ENCODE data around the gene GRIK5.
"Not testable (repeated sequence)": the region's sequence is repeated elsewhere in the genome, so short reads cannot be mapped to it uniquely, and the experiment has no call there.

The GRIK5 gene

DNA sequence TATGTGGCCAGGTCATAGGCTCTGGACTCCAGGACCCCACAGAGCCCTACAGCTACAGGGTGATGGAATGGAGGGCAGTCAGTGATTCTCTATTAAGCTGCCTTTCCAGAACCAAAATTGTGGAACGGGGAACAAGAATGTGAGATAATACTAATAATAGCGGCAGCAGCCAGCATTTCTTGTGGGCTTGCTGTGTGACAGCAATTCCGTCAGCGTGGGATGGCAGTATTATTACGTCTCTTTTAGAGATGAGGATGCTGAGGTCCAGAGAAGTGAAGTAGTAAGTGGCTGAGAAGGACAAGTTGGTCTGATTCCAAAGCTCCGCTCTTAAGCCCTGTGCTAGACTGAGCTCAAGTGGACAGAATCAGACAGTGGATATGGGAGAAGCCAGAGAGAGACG lies 24.4 kb downstream of the GRIK5 start:
- no peak for DNase-seq

DNA sequence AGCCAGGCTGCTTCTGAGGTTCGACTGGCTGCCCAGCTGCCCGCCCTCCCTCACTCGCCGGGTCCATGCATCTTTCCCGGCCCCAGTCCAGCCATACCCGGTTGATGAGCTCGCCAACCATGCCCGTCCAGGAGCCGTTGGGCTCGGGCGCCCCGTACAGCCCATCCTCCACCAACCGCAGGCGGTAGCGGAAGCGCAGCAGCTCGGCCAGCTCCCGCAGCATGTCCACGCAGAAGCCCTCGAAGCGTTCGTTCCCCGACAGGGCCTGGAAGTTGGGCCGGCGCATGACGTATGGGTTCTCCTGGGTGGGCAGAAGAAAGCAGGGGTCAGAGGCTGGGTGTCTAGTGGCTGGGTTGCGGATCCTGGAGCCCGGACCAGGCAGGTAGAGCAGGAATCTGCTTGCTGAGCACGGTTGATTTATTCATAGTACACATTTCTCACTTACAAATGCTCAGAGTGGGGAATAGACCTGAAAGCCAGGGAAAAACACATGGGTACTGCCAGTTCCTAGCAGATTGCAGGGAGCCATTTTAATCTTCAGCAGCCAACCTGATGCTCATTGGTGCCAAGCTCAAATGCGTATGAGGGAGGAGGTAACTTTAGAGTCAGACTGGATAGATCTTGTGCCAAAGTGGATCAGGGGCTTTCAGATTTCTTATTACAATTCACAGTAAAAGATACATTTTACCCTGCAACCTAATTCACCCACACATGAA lies 27.4 kb downstream of the GRIK5 start:
- DNase-seq = no peak

DNA sequence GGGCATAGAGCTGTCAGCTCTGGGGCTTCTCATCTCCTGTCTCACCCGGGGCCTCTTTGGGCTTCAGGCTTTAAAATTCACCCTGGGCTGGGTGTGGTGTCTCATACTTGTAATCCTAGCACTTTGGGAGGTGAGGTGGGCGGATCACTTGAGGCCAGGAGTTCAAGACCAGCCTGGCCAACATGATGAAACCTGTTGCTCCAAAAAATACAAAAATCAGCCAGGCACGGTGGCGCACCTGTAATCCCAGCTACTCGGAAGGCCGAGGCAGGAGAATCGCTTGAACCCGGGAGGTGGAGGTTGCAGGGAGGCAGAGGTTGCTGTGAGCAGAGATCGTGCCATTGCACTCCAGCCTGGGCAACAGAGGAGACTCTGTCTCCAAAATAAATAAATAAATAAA lies 29.5 kb downstream of the GRIK5 start:
- not testable (repeated sequence) for DNase-seq

DNA sequence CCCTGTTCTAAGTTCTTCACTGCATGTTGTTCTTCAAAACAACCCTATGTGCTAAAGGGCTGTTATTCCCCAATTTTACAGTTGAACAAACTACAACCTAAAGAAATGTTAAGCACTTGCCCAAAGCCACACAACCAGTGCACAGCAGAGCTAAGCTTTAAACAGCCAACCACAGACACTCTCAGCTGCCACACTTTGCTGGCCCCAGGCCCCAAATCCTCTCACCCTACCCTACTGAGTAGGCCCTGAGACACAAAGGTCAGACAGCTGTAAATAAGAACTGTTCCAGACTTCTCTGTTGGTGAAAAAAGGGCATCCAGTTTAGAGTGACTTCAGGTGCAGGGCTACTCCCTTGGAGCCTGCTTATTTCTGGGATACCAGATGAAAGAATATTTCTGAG lies 30.0 kb downstream of the GRIK5 start:
- DNase-seq = no peak

DNA sequence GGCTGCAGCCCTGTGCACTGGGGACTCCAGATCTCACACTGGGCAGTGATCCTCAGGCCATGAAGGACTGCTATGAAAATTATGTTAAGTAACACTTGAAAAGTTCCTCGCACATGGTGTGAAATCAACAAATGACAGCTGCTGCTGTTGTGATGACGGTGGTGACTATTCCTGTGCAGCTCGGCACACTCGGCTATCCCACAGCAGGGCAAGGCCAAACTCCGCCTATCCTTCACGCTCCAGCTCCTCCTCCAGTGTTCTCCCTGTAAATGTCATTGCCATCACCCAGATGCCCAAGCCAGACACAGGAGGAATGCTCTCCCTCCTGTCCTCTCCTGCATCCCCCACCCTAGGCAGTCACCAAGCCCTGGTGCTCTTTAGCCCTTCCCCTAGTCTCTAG lies 31.3 kb downstream of the GRIK5 start:
- no peak for DNase-seq

DNA sequence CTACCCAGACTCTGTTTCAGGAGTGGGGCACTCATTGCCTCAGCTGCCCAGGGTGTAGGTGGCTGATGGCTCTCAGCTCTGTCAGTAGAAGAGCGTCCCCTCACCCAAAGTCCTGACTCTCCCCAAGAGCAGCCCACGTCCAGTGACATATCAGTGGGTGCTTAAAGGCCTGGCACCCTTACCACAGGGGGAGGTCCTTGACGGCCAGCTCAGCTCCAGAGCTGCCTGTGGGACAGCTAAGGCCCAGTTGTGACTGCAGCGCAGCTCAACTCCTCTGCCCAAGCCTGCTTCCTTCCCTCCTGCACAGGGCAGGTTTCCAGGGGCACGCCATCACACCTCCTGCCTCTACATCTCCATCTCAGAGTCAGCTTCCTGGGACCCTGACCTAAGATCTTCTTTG lies 32.4 kb downstream of the GRIK5 start:
- DNase-seq = no peak

DNA sequence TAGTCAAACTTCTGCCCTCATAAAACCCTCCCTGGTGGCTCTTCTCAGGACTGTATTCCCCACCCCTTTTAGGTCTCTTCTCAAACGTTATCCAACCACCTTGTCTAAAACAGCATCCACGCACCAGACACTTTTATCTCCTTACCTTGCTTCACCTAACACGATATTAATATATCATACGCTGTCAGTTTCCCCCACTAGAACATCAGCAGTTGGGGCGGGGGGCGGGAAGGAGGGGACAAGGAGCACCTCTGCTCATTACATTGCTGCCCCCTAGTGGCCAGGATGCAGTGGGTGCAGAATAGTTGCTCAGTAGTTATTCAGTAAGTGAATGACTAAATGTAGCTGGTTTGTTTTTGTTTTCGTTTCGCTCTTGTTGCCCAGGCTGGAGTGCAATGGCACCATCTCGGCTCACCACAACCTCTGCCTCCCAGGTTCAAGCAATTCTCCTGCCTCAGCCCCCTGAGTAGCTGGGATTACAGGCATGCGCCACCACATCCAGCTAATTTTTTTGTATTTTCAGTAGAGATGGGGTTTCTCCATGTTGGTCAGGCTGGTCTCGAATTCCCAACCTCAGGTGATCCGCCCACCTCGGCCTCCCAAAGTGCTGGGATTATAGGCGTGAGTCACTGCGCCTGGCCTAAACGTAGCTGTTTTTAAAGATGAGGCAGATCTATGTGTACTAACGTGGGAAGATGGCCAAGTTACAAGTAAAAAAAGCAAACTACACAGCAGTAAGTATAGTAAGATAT lies 35.2 kb downstream of the GRIK5 start:
- DNase-seq = peak; percentile 60

DNA sequence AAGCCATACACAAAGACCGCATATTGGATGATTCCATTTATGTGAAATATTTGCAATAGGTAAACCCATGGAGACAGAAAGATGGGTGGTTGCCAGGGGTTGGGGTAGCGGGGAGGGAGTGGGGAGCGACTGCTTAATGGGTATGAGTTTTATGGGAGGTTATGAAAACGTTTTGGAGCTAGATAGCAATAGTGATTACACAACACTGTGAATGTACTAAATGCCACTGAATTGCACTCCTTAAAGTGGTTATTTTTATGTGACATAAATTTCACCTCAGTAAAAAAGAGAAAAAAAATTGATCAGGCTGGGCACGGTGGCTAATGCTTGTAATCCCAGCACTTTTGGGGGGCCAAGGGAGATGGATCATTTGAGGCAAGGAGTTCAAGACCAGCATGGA lies 36.6 kb downstream of the GRIK5 start:
- no peak for DNase-seq

DNA sequence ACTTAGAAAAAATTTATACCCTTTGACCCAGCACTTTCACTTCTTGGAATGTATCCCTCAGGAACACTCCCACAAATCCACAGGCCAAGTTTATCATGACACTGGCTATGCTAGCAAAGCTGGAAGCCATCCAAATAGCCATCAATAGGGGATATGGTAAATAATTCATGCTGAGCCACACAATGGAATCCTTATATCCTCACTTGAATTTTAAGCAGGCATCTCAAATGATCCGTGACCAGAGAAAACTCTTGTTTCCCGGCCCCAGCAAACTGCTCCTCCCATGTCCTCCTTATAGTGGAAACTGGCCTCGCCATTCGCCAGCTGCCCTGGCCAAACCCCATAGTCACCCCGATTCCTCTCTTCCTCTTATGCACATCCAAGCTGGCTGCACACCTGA lies 37.6 kb downstream of the GRIK5 start:
- no peak for DNase-seq

DNA sequence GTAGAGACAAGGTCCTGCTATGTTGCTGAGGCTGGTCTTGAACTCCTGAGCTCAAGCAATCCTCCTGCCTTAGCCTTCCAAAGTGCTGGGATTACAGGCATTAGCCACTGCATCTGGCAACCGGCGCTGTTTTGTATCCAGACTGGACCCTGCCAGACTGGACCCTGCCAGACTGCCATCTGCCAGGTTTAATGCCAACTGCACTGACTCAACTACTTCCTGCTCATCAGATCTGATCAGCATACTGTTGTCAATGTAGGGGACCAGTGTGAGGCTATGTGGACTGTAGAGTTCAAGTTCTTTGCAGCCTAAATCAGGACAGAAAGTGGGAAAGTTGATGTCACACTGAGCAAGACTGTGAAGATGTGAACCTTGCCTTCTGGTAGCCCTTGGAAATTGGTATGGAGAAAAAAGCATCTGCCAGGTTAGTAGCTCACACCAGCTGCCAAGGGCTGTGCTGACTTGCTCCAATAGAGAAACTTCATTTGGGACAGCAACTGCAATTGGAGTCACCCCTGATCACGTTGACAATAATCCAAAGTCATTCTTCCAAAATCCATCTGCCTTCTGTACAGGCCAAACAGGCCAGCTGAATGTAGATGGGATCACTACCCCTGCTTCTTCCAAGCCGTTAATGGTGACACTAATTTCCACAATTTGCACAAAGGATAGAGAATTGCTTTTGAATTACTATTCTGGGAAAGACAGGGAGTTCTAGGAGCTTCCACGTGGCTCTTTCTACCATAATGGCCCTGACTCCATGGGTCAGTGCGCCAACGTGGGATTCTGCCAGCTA lies 39.2 kb downstream of the GRIK5 start:
- DNase-seq = no peak

DNA sequence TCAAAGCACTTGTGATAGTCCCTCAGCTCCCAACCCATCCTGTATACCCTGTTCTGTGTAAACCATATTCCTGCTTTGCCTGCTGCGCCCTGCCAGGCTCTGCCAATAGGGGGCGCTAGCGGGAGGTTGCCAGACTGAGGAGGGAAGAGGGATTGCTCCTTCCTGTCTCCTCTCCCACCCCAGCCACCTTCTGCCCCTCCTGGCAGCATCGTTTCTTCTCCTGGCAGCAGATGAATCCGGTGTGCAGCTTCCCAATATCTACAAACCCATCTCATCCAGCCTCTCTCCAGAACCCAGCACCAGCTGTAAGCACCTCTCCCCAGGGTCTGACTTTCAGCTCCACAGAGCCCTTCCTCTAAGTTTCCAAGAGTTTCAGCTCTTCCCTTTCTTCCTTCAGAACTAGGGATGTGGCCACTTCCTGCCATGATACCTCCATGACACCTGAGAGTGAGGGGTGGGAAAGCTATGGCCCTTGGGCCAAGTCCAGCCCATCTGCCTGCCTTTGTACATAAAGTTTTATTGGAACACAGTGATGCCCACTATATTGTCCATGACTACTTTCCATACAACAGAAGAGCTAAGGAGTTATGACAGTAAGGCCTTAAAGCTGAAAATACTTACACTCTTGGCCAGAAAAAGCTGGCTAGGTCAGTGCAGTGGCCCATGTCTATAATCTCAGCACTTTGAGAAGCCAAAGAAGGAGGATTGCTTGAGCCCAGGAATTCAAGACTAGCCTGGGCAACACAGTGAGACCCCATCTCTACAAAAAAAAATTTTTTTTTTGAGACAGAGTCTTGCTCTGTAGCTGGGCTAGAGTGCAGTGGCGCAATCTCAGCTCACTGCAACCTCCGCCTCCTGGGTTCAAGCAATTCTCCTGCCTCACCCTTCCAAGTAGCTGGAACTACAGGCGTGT lies 41.4 kb downstream of the GRIK5 start:
- no peak for DNase-seq

DNA sequence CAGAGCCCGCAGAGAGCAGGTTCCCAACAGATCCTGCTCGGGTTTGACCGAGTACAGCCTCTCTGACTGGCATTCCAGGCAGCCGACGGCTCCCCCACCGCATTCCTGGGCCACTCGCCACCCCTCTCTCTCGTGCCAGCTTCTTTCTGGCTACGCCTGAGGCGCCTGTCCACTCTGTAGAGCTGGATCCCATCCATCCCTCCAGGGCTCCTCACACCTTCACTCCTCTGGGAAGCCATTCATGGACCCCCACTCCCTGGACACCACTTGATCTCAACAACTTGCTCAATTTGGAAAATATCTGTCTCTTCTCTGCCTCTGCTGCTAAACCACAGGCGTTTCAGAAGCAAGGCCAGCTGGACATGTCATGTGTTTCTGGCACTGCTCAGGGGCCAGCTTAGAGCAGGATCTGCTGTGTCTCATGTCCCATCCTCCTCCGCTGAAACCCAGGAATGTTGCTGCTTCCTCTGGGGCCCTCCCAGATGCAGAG lies 45.3 kb downstream of the GRIK5 start:
- DNase-seq = peak; percentile 35

DNA sequence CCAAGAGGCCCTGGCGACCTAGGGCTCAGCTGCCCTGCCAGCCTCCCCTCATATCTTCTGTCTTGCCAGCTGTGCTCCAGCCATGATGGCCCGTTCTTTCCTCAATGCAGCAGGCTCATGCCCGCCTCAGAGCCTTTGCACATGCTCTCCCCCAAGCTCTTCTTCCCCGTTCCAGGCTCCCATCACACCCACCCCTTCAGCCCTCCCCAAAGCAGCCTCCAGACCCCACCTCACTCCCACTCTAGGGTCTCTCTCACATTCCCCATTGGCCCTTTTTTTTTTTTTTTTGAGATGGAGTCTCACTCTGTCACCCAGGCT lies 46.1 kb downstream of the GRIK5 start:
- DNase-seq = no peak

DNA sequence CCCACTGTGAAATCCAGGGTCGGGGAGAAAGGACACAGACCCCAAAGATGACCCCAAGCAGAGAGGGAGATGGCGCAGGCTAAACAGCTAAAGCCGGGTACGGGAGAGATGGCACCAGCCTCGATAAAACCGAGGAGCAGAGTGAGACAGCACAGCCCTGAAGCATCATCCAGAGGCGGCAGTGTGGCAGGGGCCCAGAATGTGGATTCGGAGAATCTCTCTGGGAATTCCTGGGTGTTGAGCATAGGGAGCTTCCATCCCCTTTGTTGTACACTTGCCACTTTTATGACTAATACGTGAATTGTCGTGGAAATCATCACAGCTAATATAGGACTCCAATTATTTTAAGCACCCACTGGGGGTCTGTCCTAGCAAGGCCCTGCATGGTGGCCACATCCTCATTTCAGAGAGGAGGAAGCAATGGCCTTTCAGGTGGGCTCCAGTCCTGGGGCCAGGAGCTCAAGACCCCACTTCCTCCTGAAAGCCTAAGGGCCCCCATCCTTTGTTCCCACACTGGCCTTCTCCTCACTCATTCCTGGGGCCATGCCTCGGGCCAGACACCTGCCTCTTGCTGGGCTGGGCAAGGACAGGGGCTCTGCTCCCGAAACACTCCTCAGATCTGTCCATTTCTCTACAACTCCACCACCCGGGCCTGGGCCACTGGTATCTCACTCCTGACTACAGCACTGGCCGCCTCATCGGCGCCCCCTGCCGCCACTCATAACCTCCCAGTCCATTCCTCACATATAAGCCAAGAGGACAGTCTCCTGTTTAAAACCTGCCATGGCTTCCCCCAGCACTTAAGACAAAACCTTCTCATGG lies 46.7 kb downstream of the GRIK5 start:
- DNase-seq = no peak

DNA sequence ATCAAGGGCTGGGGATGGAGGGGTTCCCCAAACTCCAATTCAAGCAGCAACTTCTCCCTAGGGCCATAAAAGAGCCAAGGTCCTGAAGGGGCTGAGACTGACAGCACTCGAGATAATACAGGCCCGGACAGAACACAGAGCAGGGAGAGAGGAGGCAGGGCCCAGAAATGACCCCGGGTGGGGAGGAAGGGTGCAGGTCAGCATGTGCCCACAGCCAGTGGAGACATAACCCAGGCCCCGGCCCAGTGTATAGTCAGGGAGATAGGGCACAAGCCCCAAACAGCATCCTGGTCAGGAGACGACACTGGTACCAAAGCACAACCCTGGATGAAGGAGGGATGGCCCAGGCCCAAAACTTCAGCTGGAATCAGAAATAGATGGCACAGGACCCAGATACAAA lies 47.4 kb downstream of the GRIK5 start:
- no peak for DNase-seq

DNA sequence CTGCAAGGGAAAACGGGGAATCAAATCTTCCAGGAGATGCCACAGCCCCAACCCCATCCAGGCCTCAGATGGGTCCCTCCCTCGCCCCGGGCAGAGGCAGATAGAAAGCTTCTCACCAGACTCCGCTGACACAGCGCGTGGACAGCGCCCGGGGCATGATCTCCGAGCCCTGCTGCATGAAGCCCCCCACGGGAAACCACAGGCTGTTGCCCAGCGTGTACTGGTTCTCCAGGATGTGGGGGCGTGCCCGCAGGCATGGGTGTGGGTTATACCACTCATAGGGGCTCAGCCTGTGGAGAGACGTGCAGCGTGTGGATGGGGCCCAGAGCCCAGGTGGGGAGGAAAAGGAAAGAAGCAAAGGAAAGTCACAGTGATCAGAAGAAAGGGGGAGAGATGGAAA lies 48.8 kb downstream of the GRIK5 start:
- no peak for DNase-seq

DNA sequence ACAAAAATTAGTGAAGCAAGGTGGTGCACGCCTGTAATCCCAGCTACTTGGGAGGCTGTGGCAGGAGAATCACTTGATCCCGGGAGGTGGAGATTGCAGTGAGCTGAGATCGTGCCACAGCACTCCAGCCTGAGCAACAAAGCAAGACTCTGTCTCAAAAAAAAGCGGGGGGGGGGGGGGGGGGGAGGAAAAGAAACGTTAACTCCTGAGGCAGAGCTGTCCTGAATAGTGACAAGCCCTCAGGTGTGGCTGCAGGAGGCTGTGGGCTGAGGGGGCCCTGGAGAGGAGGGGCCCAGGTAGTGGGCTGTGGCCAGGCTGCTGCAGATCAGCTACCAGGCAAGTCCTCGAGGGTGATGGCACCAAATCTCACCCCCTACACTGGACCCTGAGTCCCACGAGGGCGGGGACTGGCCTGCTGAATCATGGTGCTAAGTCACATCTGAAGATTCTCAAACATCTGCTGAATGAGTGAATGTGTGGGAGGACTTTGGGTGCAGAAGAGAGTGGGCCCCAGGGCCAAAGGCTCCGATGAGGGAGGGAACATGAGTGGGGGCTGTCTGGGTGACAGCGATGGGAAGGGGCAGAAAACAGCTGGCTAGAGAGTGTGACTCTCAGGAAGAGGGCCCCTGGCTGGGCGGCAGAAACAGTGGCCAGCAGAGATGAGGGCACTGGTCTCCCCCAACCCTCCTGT lies 51.4 kb downstream of the GRIK5 start:
- no peak for DNase-seq

DNA sequence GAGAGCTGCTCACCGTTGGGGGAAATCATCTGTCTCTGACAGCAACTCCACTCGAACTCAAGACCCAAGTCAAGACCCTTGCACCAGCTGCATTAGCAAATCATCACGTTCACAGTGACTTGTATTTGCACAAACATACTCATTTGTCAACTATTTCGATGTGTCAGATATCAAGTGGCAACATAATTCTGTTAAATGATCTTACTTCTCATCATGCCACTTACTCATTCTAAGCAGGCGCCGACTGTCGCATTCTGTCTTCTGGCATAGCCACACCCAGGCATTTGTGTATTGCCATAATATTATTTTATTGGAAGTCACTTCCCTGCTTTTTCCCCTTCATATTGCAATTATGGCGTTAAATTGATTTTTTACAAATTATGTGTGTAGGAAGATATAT lies 53.0 kb downstream of the GRIK5 start:
- DNase-seq = no peak

DNA sequence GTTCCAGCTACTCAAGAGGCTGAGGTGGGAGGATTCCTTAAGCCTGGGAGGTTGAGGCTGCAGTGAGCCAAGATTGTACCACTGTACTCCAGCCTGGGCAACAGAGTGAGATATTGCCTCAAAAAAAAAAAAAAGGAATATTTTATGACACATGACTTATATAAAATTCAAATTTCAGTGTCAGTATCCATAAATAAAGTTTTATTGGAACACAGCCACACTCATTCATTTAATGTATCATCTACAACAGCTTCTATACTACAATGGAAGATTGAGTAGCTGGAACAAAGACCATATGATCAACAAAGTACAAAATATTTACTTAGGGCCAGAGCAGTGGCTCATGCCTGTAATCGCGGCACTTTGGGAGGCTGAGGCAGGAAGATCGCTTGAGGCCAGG lies 57.3 kb downstream of the GRIK5 start:
- DNase-seq = not testable (repeated sequence)

DNA sequence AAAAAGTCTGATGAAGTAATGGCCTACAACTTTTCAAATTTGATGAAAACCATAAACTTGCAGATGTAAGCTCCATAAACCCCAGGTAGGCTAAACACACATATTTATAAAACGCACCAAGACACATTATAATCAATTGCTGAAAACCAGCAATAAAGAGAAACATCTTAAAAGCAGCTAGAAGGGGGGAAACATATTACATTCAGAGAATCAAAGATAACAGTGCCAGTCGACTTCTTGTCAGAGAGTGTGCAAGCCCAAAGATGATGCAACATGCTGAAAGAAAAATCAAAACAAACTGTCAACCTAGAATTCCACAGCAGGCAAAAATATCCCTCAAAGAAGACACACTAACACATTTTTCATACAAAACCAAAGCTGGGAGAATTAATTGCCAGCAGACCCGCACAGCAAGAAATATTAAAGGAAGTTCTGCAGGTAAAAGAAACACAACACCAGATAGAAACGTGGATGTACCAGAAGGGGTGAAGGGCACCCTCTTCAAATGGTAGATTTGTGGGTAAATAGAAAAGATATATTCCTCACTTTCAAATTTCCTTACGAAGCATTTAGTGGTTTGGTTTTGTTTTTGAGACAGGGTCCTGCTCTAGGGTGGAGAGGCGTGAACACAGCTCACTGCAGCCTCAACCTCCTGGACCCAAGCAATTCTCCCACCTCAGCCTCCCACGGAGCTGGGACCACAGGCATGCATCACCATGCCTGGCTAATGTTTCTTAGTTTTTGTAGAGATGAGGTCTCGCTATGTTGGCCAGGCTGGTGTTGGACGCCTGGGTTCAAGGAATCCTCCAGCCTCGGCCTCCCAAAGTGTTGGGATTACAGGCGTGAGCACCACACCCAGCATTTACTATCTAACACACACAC lies 59.5 kb downstream of the GRIK5 start:
- peak; percentile 86 for DNase-seq
